ENCODE results near the gene CHTF8. TPM values are rescaled to one million over a fixed set of nuclear protein-coding genes. Genes with fewer than 3 reads are reported as not detected.

CHTF8 gene
- total RNA-seq, 4 donors from 2014 or later, result 95.8 to 124 (median 104) TPM

- no peak for DNase-seq
- Histone ChIP-seq H3K36me3 (peaks cover 19 to 25% of the 10 kb centered on the region in 2 donors), H3K9me3 (no peaks in the 10 kb centered on the region), H3K4me1 (peaks cover 0 to 2% of the 10 kb centered on the region in 2 donors), H3K4me3 (replicated peaks in 1 of 3) (no peak overlapping the region), H3K27me3 (no peaks in the 10 kb centered on the region), H3K27ac (no peak overlapping the region)
- TF ChIP-seq POLR2A (IDR thresholded peaks at IDR 0.05) (no peak), CTCF (IDR thresholded peaks at IDR 0.05) (no peak)
- WGBS, 2 donors, result 91 to 92% methylated on average over 2 of the region's 2 CpGs
- intact Hi-C loops (cut with DNase I), result no loop called here
Observed at GRCh38 chr16:69138608-69139007, 6.2 kb upstream of the CHTF8 start.

- TF ChIP-seq CTCF (IDR thresholded peaks at IDR 0.05) (no peak), POLR2A (IDR thresholded peaks at IDR 0.05) (no peak)
- Histone ChIP-seq H3K4me1 (peaks cover 9 to 16% of the 10 kb centered on the region in 2 donors), H3K27ac (no peak overlapping the region), H3K9me3 (no peaks in the 10 kb centered on the region), H3K36me3 (peaks cover 0 to 3% of the 10 kb centered on the region in 2 donors), H3K4me3 (replicated peaks in 1 of 3) (peak overlapping the region in 2 of 3 donors; percentile 84 to 95), H3K27me3 (no peaks in the 10 kb centered on the region)
- intact Hi-C loops (cut with DNase I), result no loop called here
- 40 to 46% methylated on average over 5 of the region's 5 CpGs for WGBS, 2 donors
- no peak for DNase-seq
Observed at GRCh38 chr16:69133373-69133954, 1.1 kb upstream of the CHTF8 start.

- peaks cover 9 to 16% of the 10 kb centered on the region in 2 donors for H3K4me1 ChIP-seq
- peaks cover 0 to 3% of the 10 kb centered on the region in 2 donors for H3K36me3 ChIP-seq
- WGBS, 2 donors, result 1% methylated on average over 34 to 39 of the region's 53 CpGs
- H3K27me3 ChIP-seq, result no peaks in the 10 kb centered on the region
- no peaks in the 10 kb centered on the region for H3K9me3 ChIP-seq
- DNase-seq, result peak; percentile 83 to 85
- TF ChIP-seq CTCF (IDR thresholded peaks at IDR 0.05), result no peak
- no peak for TF ChIP-seq POLR2A (IDR thresholded peaks at IDR 0.05)
- H3K4me3 ChIP-seq (replicated peaks in 1 of 3), result peak overlapping the region; percentile 84 to 95 (median 93)
- H3K27ac ChIP-seq, result peak overlapping the region; percentile 81 to 92 (median 91)
- intact Hi-C loops (cut with DNase I), result no loop called here
Observed at GRCh38 chr16:69131839-69132423, 457 bp downstream of the CHTF8 start.

- WGBS, 2 donors, result 2 to 5% methylated on average over 15 of the region's 15 CpGs
- TF ChIP-seq POLR2A (IDR thresholded peaks at IDR 0.05) (no peak), CTCF (IDR thresholded peaks at IDR 0.05) (no peak)
- peak overlapping the region; percentile 57 to 95 (median 93) for H3K4me3 ChIP-seq (replicated peaks in 1 of 3)
- no peaks in the 10 kb centered on the region for H3K27me3 ChIP-seq
- H3K4me1 ChIP-seq, result peaks cover 9 to 16% of the 10 kb centered on the region in 2 donors
- H3K9me3 ChIP-seq, result no peaks in the 10 kb centered on the region
- intact Hi-C loops (cut with DNase I), result no loop called here
- H3K27ac ChIP-seq, result peak overlapping the region; percentile 81 to 92 (median 91)
- no peak for DNase-seq
- peaks cover 0 to 3% of the 10 kb centered on the region in 2 donors for H3K36me3 ChIP-seq
Observed at GRCh38 chr16:69131167-69131838, 1.1 kb downstream of the CHTF8 start.

GRCh38 chr16:69130461-69130860, 1.9 kb downstream of the CHTF8 start:
- Histone ChIP-seq H3K27ac (no peak overlapping the region), H3K27me3 (no peaks in the 10 kb centered on the region), H3K9me3 (no peaks in the 10 kb centered on the region), H3K4me3 (replicated peaks in 1 of 3) (no peak overlapping the region), H3K36me3 (peaks cover 0 to 3% of the 10 kb centered on the region in 2 donors), H3K4me1 (peaks cover 9 to 16% of the 10 kb centered on the region in 2 donors)
- no peak for TF ChIP-seq CTCF (IDR thresholded peaks at IDR 0.05)
- no peak for TF ChIP-seq POLR2A (IDR thresholded peaks at IDR 0.05)
- 71 to 75% methylated on average over 6 of the region's 6 CpGs for WGBS, 2 donors
- intact Hi-C loops (cut with DNase I), result no loop called here
- DNase-seq, result no peak

All from thyroid gland (tissue), 4 donors.